ENCODE results near the gene TYW5.

The TYW5 gene

DNA sequence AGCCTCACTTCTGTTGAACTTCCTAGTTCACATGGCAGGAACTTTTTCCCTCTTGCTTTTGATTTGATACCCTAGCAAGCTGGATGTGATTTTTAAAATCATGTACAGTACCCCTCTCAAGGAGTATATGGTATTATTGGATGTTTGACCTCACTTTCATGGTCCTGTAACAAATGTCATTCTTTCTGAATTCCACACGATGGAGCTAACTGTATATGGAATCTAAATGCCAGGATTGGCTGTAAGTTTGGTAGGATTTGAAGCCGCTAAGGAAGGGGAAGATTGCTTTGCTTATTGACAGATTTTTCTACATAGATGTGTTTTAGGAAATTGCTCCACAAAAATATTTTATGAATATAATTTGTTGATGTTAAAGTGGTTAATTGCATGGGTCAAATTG lies 18.4 kb upstream of the TYW5 start:
- peak; percentile 12 for DNase-seq (ENCODE audit: low spot score)

GRCh38 chr2:199972088-199972626 lies 16.9 kb upstream of the TYW5 start:
- no peak for DNase-seq (ENCODE audit: low spot score)

DNA sequence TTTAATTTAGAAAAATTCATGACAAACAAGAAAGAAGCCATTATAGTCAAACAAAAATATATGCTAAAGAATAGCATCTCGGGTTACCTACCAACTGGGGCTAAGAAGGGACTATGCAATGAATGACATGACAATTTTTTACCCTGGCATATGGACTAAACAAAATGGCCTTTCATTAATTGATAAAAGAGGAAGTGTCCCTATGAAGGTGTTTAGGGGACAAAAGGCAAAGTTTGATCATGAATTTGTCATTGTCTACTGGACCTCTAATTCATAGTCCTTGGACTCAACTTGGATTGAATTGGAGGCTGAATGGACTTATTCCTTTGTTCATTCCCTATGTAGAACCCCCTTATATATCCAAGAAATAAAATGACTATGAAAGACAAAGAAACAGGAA lies 12.8 kb upstream of the TYW5 start:
- DNase-seq (ENCODE audit: low spot score) = no peak

DNA sequence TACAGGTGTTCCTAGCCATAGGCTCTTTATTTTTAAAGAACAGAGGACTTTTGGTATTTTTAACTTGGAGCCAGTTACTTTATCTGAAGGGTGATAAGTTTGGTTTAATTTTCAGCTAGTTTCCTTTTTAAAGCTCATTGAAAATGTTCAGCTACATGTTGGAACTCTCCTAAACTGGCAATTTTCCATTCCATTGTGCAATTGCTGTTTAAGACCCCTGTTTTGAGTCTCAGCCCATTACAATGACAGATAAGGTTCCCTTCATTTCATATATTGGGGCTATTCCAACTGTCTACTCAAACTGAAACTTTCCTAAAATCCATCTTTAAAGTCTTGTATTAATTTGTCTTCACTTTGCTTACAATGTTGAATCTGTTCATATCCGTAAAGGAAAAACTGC lies 11.7 kb upstream of the TYW5 start:
- DNase-seq (ENCODE audit: low spot score) = no peak

- DNase-seq (ENCODE audit: low spot score) = no peak
Measured at GRCh38 chr2:199966405-199966804, 11.1 kb upstream of the TYW5 start.

- DNase-seq (ENCODE audit: low spot score) = no peak
Measured at GRCh38 chr2:199962203-199962602, 6.9 kb upstream of the TYW5 start.

GRCh38 chr2:199958014-199958413 lies 2.7 kb upstream of the TYW5 start:
- no peak for DNase-seq (ENCODE audit: low spot score)

DNA sequence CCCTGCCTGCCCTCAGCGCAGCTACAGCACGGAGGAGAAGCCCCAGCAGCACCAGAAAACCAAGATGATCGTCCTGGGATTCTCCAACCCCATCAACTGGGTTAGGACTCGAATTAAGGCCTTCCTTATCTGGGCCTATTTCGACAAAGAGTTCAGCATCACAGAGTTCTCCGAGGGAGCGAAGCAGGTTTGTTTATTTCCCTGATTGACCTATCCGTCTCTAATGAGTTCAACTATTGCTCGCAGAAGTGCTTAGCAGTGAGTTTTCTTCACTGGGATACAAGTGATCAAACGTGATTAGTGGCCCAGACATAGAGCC lies 730 bp upstream of the TYW5 start:
- no peak for DNase-seq (ENCODE audit: low spot score)

DNA sequence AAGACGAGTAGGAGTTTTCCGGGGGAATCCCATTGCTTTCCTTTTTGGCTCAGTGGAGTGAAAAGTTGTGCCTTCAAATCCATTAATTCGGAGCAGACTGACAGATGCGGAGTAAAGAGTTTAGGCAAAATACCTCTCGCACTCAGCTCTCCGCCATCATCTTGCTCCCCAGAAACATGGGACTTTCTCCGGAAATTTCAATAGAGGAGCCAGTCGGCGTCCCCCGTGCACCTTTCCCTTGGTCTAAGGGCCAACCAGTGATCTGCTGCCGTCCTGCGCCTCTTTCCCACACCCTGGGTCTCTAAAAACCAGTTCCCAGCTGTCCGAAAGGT lies 318 bp downstream of the TYW5 start:
- peak; percentile 58 for DNase-seq (ENCODE audit: low spot score)

- no peak for DNase-seq (ENCODE audit: low spot score)
Measured at GRCh38 chr2:199951023-199951422, 4.3 kb downstream of the TYW5 start.

DNA sequence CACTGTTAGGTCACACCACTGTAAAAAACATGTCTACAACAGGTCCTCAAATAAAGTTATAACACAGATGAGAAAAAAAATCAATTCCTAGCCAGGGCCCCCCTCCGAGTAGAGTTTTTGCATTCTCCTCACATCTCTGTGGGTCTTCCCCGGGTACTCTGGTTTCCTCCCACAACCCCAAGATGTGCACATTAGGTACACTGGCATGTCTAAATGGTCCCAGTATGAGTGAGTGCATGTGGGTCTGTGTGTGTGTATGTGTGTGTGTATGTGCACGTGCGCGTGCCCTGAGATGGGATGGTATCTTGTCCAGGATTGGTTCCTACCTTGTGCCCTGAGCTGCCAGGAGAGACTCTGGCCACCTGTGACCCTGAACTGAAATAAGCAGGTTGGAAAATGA lies 4.9 kb downstream of the TYW5 start:
- DNase-seq (ENCODE audit: low spot score) = no peak

DNA sequence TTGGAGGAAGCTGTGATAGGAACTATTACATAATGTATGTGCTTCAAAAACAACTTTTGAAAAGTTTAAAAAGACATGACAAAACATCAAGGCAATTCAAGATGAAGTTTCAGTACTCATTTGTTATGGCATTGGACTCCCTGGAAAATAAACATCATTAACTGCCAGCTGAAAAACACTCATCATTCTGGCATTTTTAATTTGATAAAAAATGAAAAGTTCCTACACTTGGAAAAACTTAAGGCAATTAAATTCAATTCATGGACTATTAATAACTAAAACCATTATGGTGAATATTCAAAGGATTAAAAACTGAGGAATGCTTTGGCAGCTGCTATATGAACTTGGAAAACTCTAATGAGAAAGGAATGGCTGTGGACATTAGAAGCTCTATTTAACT lies 8.5 kb downstream of the TYW5 start:
- no peak for DNase-seq (ENCODE audit: low spot score)

- no peak for DNase-seq (ENCODE audit: low spot score)
Measured at GRCh38 chr2:199946196-199946595, 9.1 kb downstream of the TYW5 start.

DNA sequence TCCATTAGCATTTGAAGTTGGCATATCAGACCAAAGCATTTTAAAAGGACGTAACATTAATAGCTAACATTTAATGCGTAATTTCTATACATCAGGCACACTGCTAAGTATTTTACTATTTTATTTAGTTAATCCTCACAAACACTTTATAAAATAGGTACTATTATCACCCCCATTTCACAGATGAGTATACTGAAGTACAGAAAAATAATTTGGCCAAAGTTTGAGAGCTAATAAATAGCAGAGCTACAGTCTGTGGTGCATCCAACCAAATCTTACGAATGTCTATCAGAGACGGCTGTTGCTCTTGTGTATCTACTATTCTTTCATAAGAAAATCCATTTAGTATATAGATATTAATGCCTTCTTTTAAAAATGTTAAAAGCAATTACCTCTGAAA lies 11.9 kb downstream of the TYW5 start:
- DNase-seq (ENCODE audit: low spot score) = no peak

DNA sequence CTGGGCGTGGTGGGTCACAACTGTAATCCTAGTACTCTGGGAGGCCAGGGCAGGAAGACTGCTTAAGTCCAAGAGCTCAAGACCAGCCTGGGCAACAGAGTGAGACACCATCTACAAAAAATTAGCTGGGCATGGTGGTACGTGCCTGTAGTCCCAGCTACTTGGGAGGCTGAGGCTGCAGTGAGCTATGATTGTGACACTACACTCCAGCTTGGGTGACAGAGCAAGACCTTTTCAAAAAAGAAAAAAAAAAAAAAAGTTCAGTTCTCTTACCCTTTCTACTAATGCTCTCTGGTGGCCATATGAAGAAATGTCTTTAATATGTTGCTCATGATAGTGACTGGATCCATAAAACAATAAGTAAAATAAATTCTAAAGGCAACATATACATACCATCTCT lies 14.9 kb downstream of the TYW5 start:
- no peak for DNase-seq (ENCODE audit: low spot score)

DNA sequence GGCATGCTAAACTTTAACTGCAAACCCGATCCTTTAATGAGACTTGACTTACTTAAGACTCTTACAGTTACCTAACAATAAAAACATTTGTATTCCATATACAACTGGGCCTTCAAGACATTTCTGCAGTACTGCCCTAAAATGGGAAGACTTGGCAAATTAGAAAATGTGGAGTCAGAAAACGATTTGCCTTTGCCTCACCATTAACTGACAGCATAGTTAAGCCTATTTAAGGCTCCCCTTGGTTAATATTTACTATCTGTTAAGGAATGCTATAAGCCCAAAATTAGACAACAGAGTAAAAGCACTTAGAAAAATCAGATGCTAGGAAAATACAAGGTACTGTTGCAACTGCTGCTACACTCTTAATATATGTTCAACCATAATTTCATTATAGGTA lies 18.7 kb downstream of the TYW5 start:
- DNase-seq (ENCODE audit: low spot score) = no peak

DNA sequence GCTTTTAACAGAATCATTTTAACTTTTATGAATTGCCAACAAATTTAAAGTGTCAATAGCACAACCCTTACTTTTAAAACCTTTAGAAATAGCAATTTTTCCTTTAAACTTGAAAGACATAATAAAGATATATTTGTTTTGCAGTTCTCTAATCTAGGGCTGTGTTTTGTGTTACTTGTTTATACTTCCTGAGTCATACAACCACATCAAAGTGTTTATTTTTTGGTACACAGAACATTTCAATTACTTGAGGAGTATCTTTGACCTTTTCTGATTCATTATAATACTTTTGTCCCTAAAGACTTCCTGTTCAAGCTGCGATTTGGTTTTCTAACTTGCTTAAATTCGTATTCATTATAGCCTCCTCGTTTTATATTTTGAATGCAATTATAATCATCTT lies 21.8 kb downstream of the TYW5 start:
- DNase-seq (ENCODE audit: low spot score) = no peak

DNA sequence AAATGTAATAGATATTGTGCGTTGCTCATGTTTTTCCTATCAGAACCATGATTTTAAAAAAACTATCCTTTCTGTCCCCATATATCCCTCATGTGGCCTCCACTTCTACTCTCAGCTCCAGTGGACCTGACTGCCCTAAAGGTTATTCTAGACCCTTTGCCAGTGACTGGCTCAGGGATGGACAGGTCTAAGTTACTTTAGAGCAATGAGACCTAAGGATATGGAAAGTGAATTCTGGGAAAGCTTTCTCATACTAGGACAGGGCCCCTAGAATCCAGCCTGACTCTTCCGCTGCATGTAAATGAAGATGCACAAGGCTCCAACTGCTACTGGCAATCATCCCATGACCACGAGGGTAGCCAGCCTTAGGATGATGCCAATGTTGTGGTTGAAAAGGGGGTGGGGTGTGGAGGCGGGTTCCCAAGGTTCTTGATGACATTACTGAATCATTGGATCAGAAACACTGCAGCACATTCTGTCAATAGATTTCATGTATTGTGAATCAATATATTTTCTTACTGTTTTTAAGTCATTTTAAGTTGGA lies 22.9 kb downstream of the TYW5 start:
- no peak for DNase-seq (ENCODE audit: low spot score)

DNA sequence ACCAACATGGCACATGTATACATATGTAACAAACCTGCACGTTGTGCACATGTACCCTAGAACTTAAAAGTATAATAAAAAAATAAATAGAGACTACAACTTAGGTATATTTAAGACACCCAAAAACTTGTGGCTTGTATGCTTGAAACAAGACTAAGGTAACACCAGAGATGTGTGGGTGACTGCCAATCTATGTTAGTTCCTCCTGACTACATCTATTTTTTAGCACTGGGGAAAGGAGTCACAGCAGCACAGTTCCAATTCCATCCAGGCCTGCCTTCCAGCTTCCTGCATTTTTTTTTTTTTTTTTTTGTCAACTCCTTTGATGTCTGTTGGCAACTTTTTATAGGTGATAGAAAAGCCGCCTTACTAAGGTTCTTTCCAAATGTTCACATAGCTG lies 26.0 kb downstream of the TYW5 start:
- DNase-seq (ENCODE audit: low spot score) = no peak

GRCh38 chr2:199928626-199929025 lies 26.7 kb downstream of the TYW5 start:
- no peak for DNase-seq (ENCODE audit: low spot score)

DNA sequence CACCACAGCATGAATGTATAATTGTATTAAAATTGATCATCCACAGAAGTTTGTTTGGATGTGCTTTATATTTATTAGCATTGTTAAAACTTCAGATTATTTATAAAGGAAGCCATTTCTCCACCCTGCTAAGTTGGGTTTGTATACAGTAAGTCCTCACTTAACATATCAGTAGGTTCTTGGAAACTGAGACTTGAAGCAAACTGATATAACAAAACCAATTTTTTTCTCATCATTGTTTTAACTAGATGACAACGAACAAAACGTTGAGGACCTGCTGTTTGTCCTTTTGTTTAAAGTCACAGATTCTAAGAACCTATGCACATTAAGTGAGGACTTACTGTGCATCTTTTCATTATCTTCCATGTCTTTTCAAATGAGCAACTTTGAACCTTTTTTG lies 27.1 kb downstream of the TYW5 start:
- DNase-seq (ENCODE audit: low spot score) = no peak

DNA sequence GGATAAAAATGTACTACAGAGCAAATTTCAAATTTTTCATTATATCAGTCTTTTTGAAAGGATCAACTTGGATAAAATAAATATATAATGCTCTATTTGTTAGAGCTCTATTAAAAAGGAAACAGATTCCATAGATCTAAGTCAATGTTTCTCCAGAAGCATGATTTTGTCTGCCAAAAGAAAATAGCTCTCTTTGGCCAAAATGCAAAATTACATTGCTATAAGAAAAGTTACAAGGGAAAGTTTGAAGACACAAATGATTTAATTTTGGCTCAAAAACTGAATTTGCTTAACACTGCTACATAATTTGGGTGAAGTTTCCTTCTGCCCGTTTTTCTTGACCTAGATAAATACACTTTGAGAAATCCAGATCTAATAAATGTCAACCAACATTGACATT lies 28.5 kb downstream of the TYW5 start:
- DNase-seq (ENCODE audit: low spot score) = no peak

DNA sequence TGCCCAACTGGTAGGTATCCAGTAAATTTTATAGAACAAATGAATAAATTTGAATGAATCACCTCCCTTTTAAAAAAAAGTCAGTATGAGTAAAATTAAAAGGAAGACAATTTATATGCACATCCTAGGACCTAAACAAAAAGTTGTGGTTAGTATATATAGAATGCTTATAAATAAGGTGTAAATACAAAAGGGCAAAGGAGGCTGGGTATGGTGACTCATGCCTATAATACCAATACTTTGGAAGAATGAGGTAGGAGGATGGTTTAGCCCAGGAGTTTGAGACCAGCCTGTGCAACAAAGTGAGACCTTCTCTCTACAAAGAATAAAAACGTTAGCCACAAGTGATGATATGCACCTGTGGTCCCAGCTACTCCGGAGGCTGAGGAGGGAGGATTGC lies 31.4 kb downstream of the TYW5 start:
- no peak for DNase-seq (ENCODE audit: low spot score)

- no peak for DNase-seq (ENCODE audit: low spot score)
Measured at GRCh38 chr2:199922856-199923255, 32.4 kb downstream of the TYW5 start.

GRCh38 chr2:199916980-199917379 lies 38.3 kb downstream of the TYW5 start:
- DNase-seq (ENCODE audit: low spot score) = no peak
